Hepatocyte (in vitro differentiated cells): ENCODE measurements around the gene ZBTB20. TPM values are rescaled to one million over a fixed set of nuclear protein-coding genes. Genes with fewer than 3 reads are reported as not detected.

Source experiments
- DNase-seq: peaks from one replicate; pipeline ENCODE4 v3.0.0-alpha.2; 2016; ENCODE audit warnings: low spot score
- H2AFZ ChIP-seq: fragments of 200-600 bp; sonication (generic); 2 replicates; pipeline ENCODE4 v1.6.0; 2016; ENCODE audit warnings: antibody characterized with exemption, mild to moderate bottlenecking
- H3K27ac ChIP-seq: fragments of 200-600 bp; sonication (generic); 2 replicates; pipeline ENCODE4 v1.5.1; 2016; ENCODE audit warnings: mild to moderate bottlenecking
- H3K27me3 ChIP-seq: fragments of 200-600 bp; sonication (generic); 2 replicates; pipeline ENCODE4 v1.6.1; 2016
- H3K36me3 ChIP-seq: fragments of 200-600 bp; sonication (generic); replicated peaks from 2 replicates; pipeline ENCODE4 v1.5.1; 2016; ENCODE audit warnings: low read depth; ENCODE audit not compliant: insufficient read depth
- H3K4me1 ChIP-seq: fragments of 200-600 bp; sonication (generic); 2 replicates; pipeline ENCODE4 v1.5.1; 2016; ENCODE audit warnings: mild to moderate bottlenecking, moderate library complexity; ENCODE audit not compliant: insufficient read depth
- H3K4me2 ChIP-seq: fragments of 200-600 bp; sonication (generic); 2 replicates; pipeline ENCODE4 v1.6.0; 2016
- H3K4me3 ChIP-seq: fragments of 200-600 bp; sonication (generic); 2 replicates; pipeline ENCODE4 v1.5.1; 2016; ENCODE audit warnings: mild to moderate bottlenecking
- H3K79me2 ChIP-seq: fragments of 200-600 bp; sonication (generic); 2 replicates; pipeline ENCODE4 v1.6.0; 2017; ENCODE audit warnings: mild to moderate bottlenecking
- H3K9me2 ChIP-seq: fragments of 200-600 bp; sonication (generic); replicated peaks from 2 replicates; pipeline ENCODE4 v1.6.0; 2017; ENCODE audit warnings: mild to moderate bottlenecking; ENCODE audit not compliant: insufficient read depth
- H3K9me3 ChIP-seq: fragments of 200-600 bp; sonication (generic); 2 replicates; pipeline ENCODE4 v1.5.1; 2016; ENCODE audit warnings: low read depth, mild to moderate bottlenecking
- H4K20me1 ChIP-seq: fragments of 200-600 bp; sonication (generic); 2 replicates; pipeline ENCODE4 v1.6.0; 2016; ENCODE audit warnings: mild to moderate bottlenecking; ENCODE audit not compliant: insufficient read depth, poor library complexity, severe bottlenecking
- EZH2 ChIP-seq: fragments of 200-600 bp; sonication (generic); IDR thresholded peaks from 2 replicates; pipeline ENCODE4 v1.6.1; 2016; ENCODE audit warnings: antibody characterized with exemption, mild to moderate bottlenecking, borderline replicate concordance
- EZH2phosphoT487 ChIP-seq: fragments of 200-600 bp; sonication (generic); IDR thresholded peaks from one replicate; pipeline ENCODE4 v1.6.1; 2018; ENCODE audit warnings: antibody characterized with exemption, mild to moderate bottlenecking, low read depth, moderate library complexity; ENCODE audit not compliant: unreplicated experiment, severe bottlenecking
- WGBS: methylation state at CpG from one replicate; pipeline ENCODE4 v1.1.6; 2016; ENCODE audit warnings: low lambda C conversion rate; ENCODE audit errors: missing lambda C conversion rate; 5-methylcytosine and 5-hydroxymethylcytosine counted together
- polyA plus RNA-seq: library from polyadenylated mRNA; unstranded; fragments of >200 nt; fragmentation: Nextera tagmentation; extraction: Ambion mirVana; gene quantifications from 2 replicates; pipeline ENCODE4 v1.2.1, GENCODE V29; 2016
- total RNA-seq: library from RNA; depleted of rRNA; stranded (reverse); fragments of >200 nt; gene quantifications from 2 replicates; pipeline ENCODE4 v1.2.3, GENCODE V29; 2014
- TF ChIP-seq, protein P1 (sequence below): fragments of 200-600 bp; sonication (generic); IDR thresholded peaks from 2 replicates; pipeline ENCODE4 v1.5.1; 2016; ENCODE audit warnings: antibody characterized with exemption, mild to moderate bottlenecking; ENCODE audit not compliant: poor library complexity

Gene ZBTB20
- total and polyA plus RNA-seq, 2 experiments from 2014 or later, result 25.8 to 28.0 TPM

DNA sequence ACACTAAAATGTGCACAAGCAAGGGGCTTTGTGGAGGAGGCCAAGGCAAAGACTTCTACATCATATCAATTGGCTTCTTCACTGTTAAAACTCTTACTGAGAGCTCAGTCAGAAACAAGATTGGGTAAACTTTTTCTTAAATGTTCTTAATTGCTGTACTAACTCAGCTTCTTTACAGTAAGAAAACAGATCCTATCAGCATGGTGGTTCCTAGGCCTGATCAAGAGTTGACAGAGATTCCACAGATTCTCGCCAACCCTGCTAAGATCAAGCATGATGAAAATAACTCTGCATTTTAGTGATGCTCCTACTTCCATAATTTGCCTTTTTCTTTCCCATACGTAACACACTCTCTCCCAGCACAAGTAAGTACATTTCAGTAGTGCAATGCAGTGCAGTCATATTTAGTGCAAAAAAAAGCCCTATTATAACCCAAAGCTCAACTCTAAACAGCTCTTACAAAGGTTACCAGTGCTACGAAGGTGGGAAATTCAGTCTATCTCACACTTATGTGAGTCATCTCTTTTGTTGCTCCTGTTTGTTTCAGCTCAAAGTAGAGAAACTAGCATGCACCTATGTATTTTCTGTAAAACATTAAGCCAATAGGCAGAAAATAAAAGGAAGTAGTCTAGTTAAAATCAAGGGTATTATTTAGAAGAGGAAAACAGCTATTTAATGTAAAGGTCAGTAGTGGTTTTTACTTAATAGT is 823.4 kb downstream of the ZBTB20 start:
- peak; percentile 23 for DNase-seq
- Histone ChIP-seq H3K27ac (peak overlapping the region; percentile 1), H3K27me3 (no peaks in the 10 kb centered on the region), H3K4me2 (no peak overlapping the region), H3K36me3 (no peaks in the 10 kb centered on the region), H2AFZ (no peak overlapping the region), H3K9me2 (no peaks in the 10 kb centered on the region), H3K9me3 (no peaks in the 10 kb centered on the region), H4K20me1 (no peaks in the 10 kb centered on the region), H3K4me3 (no peak overlapping the region), H3K4me1 (no peaks in the 10 kb centered on the region), H3K79me2 (no peaks in the 10 kb centered on the region)
- WGBS, result 84% methylated on average over 3 of the region's 3 CpGs
- TF ChIP-seq EZH2phosphoT487, result no peak
- TF ChIP-seq, protein P1, sequence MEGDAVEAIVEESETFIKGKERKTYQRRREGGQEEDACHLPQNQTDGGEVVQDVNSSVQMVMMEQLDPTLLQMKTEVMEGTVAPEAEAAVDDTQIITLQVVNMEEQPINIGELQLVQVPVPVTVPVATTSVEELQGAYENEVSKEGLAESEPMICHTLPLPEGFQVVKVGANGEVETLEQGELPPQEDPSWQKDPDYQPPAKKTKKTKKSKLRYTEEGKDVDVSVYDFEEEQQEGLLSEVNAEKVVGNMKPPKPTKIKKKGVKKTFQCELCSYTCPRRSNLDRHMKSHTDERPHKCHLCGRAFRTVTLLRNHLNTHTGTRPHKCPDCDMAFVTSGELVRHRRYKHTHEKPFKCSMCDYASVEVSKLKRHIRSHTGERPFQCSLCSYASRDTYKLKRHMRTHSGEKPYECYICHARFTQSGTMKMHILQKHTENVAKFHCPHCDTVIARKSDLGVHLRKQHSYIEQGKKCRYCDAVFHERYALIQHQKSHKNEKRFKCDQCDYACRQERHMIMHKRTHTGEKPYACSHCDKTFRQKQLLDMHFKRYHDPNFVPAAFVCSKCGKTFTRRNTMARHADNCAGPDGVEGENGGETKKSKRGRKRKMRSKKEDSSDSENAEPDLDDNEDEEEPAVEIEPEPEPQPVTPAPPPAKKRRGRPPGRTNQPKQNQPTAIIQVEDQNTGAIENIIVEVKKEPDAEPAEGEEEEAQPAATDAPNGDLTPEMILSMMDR, result no peak
- no peak for TF ChIP-seq EZH2

DNA sequence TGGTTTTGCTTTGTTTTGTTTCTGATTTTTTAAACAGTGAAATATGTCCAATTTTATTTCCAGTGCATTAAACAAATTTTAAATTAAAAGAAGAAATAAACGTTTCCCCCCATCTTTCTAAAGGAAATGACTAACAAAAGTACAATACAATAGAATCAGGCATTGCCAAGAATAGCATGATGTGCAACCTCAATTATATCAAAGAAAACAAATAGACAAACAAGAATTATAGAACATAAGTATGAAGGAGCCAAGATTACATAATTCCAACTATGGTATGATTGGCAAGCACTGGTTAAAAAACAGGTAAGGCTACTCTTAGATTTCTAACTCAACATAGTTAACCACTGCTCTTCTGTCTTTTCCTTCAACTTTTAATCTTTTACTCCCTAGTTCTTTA is 826.8 kb downstream of the ZBTB20 start:
- Histone ChIP-seq H3K4me2 (no peak overlapping the region), H3K4me1 (no peaks in the 10 kb centered on the region), H3K27ac (no peak overlapping the region), H3K79me2 (no peaks in the 10 kb centered on the region), H2AFZ (no peak overlapping the region), H3K27me3 (no peaks in the 10 kb centered on the region), H3K9me2 (no peaks in the 10 kb centered on the region), H3K9me3 (no peaks in the 10 kb centered on the region), H4K20me1 (no peaks in the 10 kb centered on the region), H3K4me3 (no peak overlapping the region), H3K36me3 (no peaks in the 10 kb centered on the region)
- 94% methylated on average over 1 of the region's 1 CpG for WGBS
- no peak for DNase-seq
- TF ChIP-seq EZH2 (no peak), EZH2phosphoT487 (no peak)
- TF ChIP-seq, protein P1, result no peak

DNA sequence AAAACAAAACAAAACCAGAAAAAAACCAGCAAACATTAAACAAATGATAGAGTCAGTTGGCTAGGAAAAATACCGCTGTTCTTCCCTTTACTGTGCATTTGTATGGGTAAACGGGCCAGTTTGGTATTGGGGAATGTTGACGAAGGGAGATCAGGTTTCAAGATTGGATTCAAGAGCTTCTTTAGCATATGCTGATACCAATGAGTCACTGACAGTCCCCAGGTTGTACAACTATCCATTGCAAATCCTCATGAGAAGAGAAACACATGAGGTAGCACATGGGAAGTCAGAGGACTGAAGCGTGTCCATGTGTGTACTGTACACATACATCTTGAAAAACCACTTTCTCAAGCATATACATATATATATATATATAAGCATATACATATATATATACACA is 827.6 kb downstream of the ZBTB20 start:
- no peaks in the 10 kb centered on the region for H3K9me3 ChIP-seq
- H3K36me3 ChIP-seq, result no peaks in the 10 kb centered on the region
- no peak overlapping the region for H3K4me3 ChIP-seq
- no peaks in the 10 kb centered on the region for H3K27me3 ChIP-seq
- no peak overlapping the region for H3K27ac ChIP-seq
- peak; percentile 8 for DNase-seq
- no peak overlapping the region for H2AFZ ChIP-seq
- no peaks in the 10 kb centered on the region for H4K20me1 ChIP-seq
- TF ChIP-seq EZH2 (no peak), EZH2phosphoT487 (no peak)
- TF ChIP-seq, protein P1, result no peak
- H3K4me2 ChIP-seq, result no peak overlapping the region
- H3K79me2 ChIP-seq, result no peaks in the 10 kb centered on the region
- 32% methylated on average over 4 of the region's 4 CpGs for WGBS
- no peaks in the 10 kb centered on the region for H3K9me2 ChIP-seq
- no peaks in the 10 kb centered on the region for H3K4me1 ChIP-seq
